ENCODE data around the gene USP49.

DNA sequence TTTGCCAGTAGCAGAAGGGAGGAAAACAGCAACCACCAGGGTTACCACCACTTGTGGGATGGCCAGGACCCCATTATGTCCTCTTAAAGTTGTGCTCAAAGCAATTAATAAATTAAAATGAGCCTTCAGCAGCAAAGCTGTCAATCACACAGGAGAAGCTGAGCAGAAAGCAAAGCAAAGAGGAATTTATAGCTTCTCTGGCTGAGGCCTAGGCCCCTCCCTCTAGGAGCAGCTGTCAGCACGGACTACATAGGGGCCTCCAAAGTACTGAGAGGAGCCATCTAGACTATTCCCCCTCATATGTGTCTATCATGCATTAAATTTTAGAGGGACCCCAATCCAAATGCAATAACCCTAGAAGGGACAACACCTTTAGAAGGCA is 40.0 kb upstream of the USP49 start:
- TF ChIP-seq, protein P1, sequence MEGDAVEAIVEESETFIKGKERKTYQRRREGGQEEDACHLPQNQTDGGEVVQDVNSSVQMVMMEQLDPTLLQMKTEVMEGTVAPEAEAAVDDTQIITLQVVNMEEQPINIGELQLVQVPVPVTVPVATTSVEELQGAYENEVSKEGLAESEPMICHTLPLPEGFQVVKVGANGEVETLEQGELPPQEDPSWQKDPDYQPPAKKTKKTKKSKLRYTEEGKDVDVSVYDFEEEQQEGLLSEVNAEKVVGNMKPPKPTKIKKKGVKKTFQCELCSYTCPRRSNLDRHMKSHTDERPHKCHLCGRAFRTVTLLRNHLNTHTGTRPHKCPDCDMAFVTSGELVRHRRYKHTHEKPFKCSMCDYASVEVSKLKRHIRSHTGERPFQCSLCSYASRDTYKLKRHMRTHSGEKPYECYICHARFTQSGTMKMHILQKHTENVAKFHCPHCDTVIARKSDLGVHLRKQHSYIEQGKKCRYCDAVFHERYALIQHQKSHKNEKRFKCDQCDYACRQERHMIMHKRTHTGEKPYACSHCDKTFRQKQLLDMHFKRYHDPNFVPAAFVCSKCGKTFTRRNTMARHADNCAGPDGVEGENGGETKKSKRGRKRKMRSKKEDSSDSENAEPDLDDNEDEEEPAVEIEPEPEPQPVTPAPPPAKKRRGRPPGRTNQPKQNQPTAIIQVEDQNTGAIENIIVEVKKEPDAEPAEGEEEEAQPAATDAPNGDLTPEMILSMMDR (IDR thresholded peaks at IDR 0.05; ENCODE audit: low read depth, low read length) = no peak
- TF ChIP-seq EZH2phosphoT487 (IDR thresholded peaks at IDR 0.05; ENCODE audit: low read depth) = no peak
